Measurements from ENCODE around the gene SH3PXD2A.

DNA sequence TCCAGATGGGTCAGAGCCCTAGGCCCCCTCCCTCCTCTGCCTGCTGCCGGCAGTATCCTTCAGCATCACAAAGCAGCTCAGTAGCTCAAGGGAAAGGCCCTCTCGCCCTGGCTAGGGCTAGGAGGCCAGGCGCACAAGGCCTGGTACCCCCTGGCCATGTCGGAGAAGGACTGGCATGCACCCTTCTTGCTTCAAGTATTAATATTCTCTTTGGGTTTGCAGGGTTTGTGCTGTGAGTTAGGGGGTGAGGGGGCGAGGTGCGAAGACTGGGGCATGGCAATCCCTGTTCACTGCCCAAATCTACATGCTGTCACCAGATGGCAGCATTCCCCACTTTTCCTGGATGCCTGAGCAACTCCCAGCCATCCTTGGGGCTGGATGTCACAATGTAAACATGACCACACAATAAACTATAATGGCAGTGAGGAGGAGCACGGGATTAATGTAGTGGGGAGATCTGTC lies 256.7 kb downstream of the SH3PXD2A start:
- TF ChIP-seq, protein P1, sequence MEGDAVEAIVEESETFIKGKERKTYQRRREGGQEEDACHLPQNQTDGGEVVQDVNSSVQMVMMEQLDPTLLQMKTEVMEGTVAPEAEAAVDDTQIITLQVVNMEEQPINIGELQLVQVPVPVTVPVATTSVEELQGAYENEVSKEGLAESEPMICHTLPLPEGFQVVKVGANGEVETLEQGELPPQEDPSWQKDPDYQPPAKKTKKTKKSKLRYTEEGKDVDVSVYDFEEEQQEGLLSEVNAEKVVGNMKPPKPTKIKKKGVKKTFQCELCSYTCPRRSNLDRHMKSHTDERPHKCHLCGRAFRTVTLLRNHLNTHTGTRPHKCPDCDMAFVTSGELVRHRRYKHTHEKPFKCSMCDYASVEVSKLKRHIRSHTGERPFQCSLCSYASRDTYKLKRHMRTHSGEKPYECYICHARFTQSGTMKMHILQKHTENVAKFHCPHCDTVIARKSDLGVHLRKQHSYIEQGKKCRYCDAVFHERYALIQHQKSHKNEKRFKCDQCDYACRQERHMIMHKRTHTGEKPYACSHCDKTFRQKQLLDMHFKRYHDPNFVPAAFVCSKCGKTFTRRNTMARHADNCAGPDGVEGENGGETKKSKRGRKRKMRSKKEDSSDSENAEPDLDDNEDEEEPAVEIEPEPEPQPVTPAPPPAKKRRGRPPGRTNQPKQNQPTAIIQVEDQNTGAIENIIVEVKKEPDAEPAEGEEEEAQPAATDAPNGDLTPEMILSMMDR (IDR thresholded peaks at IDR 0.05), result peak; percentile 22
- TF ChIP-seq EZH2 (IDR thresholded peaks at IDR 0.05; ENCODE audit: borderline replicate concordance, insufficient read depth, low read depth, low read length, poor library complexity, severe bottlenecking), result no peak
